HEK293 (cell line): Measurements from ENCODE around the gene ATP11C.

ENCODE experiments used
- ATF2 ChIP-seq: fragments of 450-650 bp; formaldehyde crosslinking; IDR thresholded peaks from 2 replicates; pipeline ENCODE4 v1.5.1; 2016; ENCODE audit warnings: missing biosample characterization, missing genetic modification characterization, low read depth
- EGR2 ChIP-seq: fragments of 450-650 bp; formaldehyde crosslinking; IDR thresholded peaks from 2 replicates; pipeline ENCODE4 v1.5.1; 2016; ENCODE audit warnings: low read depth, missing biosample characterization, missing genetic modification characterization
- IKZF3 ChIP-seq: fragments of 450-650 bp; IDR thresholded peaks from 2 replicates; pipeline ENCODE4 v1.5.0; 2018; ENCODE audit warnings: missing biosample characterization, mild to moderate bottlenecking, missing genetic modification characterization, moderate library complexity
- KLF7 ChIP-seq: fragments of 450-650 bp; formaldehyde crosslinking; IDR thresholded peaks from 2 replicates; pipeline ENCODE4 v1.5.1; 2016; ENCODE audit warnings: missing biosample characterization, missing genetic modification characterization, borderline replicate concordance
- RBAK ChIP-seq: fragments of 450-650 bp; formaldehyde crosslinking; IDR thresholded peaks from 2 replicates; pipeline ENCODE4 v1.5.1; 2016; ENCODE audit warnings: missing biosample characterization, missing genetic modification characterization
- SETDB1 ChIP-seq: IDR thresholded peaks from one replicate; pipeline ENCODE4 v1.6.1; 2017; ENCODE audit warnings: mild to moderate bottlenecking, low read length, moderate library complexity, mixed read lengths; ENCODE audit not compliant: insufficient read length
- ZBTB10 ChIP-seq: fragments of 450-650 bp; formaldehyde crosslinking; IDR thresholded peaks from 2 replicates; pipeline ENCODE4 v1.5.1; 2016; ENCODE audit warnings: missing biosample characterization, missing genetic modification characterization
- ZBTB48 ChIP-seq: fragments of 450-650 bp; formaldehyde crosslinking; IDR thresholded peaks from 2 replicates; pipeline ENCODE4 v1.5.1; 2016; ENCODE audit warnings: missing biosample characterization, missing genetic modification characterization
- ZFHX2 ChIP-seq: fragments of 450-650 bp; formaldehyde crosslinking; conservative IDR thresholded peaks from 2 replicates; pipeline ENCODE4 v1.5.1; 2016; ENCODE audit warnings: missing biosample characterization, missing genetic modification characterization
- ZNF133 ChIP-seq: fragments of 450-650 bp; formaldehyde crosslinking; IDR thresholded peaks from 2 replicates; pipeline ENCODE4 v1.5.1; 2016; ENCODE audit warnings: missing biosample characterization, missing genetic modification characterization
- ZNF140 ChIP-seq: fragments of 450-650 bp; formaldehyde crosslinking; IDR thresholded peaks from 2 replicates; pipeline ENCODE4 v1.5.1; 2016; ENCODE audit warnings: missing biosample characterization, missing genetic modification characterization
- ZNF202 ChIP-seq: fragments of 450-650 bp; formaldehyde crosslinking; IDR thresholded peaks from 2 replicates; pipeline ENCODE4 v1.5.1; 2016; ENCODE audit warnings: missing biosample characterization, missing genetic modification characterization, borderline replicate concordance
- ZNF239 ChIP-seq: fragments of 450-650 bp; formaldehyde crosslinking; IDR thresholded peaks from 2 replicates; pipeline ENCODE4 v1.5.1; 2016; ENCODE audit warnings: missing biosample characterization, missing genetic modification characterization
- ZNF561 ChIP-seq: fragments of 450-650 bp; IDR thresholded peaks from 2 replicates; pipeline ENCODE4 v1.5.1; 2018; ENCODE audit warnings: missing biosample characterization, missing genetic modification characterization, borderline replicate concordance
- ZNF670 ChIP-seq: fragments of 450-650 bp; formaldehyde crosslinking; IDR thresholded peaks from 2 replicates; pipeline ENCODE4 v1.5.1; 2016; ENCODE audit warnings: missing biosample characterization, missing genetic modification characterization, low read depth
- ZNF677 ChIP-seq: fragments of 450-650 bp; IDR thresholded peaks from 2 replicates; pipeline ENCODE4 v1.5.0; 2018; ENCODE audit warnings: missing biosample characterization, mild to moderate bottlenecking, missing genetic modification characterization, moderate library complexity
- ZNF777 ChIP-seq: fragments of 450-650 bp; formaldehyde crosslinking; IDR thresholded peaks from 2 replicates; pipeline ENCODE4 v1.5.1; 2017; ENCODE audit warnings: missing biosample characterization, missing genetic modification characterization, borderline replicate concordance
- ZNF837 ChIP-seq: fragments of 450-650 bp; formaldehyde crosslinking; IDR thresholded peaks from 2 replicates; pipeline ENCODE4 v1.5.1; 2016; ENCODE audit warnings: missing biosample characterization, missing genetic modification characterization
- ZNF843 ChIP-seq: fragments of 450-650 bp; formaldehyde crosslinking; IDR thresholded peaks from 2 replicates; pipeline ENCODE4 v1.5.1; 2016; ENCODE audit warnings: missing biosample characterization, missing genetic modification characterization
- ZXDB ChIP-seq: fragments of 450-650 bp; formaldehyde crosslinking; IDR thresholded peaks from 2 replicates; pipeline ENCODE4 v1.5.1; 2016; ENCODE audit warnings: missing biosample characterization, missing genetic modification characterization
- TF ChIP-seq, protein P1 (sequence below): sonication (generic); formaldehyde crosslinking; IDR thresholded peaks from 2 replicates; pipeline ENCODE4 v1.8.1; 2022; ENCODE audit warnings: mild to moderate bottlenecking, moderate library complexity, missing genetic modification reagents
- TF ChIP-seq, protein P2 (sequence below): fragments of 450-650 bp; formaldehyde crosslinking; IDR thresholded peaks from 2 replicates; pipeline ENCODE4 v1.5.1; 2016; ENCODE audit warnings: missing biosample characterization, missing genetic modification characterization
- TF ChIP-seq, protein P3 (sequence below): fragments of 450-650 bp; formaldehyde crosslinking; IDR thresholded peaks from 2 replicates; pipeline ENCODE4 v1.5.1; 2016; ENCODE audit warnings: missing biosample characterization, missing genetic modification characterization, low read depth
- TF ChIP-seq, protein P4 (sequence below): fragments of 450-650 bp; formaldehyde crosslinking; IDR thresholded peaks from 2 replicates; pipeline ENCODE4 v1.5.1; 2017; ENCODE audit warnings: missing biosample characterization, missing genetic modification characterization

ATP11C gene

DNA sequence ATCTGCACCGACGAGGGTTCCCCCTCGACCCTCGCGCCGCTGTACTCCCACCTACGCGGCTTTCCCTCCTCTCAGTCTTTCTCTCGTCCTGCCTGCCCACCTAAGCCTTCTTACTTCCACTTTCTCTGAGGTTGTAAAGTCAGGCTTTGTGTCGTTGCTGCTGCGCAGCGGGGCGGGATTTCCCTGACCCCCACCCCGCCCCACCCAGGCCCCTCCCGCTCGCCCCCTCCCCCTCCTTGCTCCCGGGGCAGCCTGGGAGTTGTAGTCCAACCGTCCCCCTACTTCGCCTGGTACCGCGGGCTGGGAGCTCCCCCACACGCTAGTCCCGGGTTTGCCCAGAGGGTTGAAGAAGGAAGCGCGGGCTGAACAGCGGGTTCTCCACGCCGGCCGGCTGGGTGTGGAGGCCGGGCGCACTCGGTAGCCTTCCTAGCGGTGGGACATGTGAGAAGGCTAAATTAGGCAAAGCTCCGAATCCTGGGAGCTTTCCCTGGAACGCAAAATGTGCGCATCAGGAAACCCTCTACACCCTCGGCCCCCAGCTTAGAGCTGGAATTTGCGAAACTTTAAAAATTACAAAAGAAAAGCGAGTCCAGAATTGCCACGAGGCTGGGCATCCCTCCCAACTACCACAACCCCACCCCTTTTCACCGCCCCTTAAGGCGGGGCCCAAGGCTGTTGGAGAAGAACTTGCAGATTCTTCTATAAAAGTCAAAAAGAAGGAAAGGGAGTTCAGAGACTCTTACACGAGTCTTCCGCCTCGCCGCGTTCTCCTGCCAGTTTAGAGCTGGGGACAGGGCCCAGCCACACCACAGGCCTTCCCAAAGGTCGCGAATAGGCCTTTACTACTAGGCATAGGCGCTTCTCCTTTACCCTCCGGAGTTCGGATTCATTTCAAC is at the start of gene ATP11C (continued):
- TF ChIP-seq ZBTB10 (tag by site-specific recombination) (no peak), ZFHX2 (0 out of 2 replicates have a peak, but pooled peaks have one; percentile 31), ZNF670 (tag by site-specific recombination) (no peak), ZNF837 (tag by site-specific recombination) (no peak), ZNF561 (tag by site-specific recombination) (peak; percentile 33; the same call in 1 of the 2 replicates), EGR2 (tag by site-specific recombination) (no peak), ZNF140 (tag by site-specific recombination) (no peak), ZNF133 (tag by site-specific recombination) (no peak), SETDB1 (no peak), ATF2 (no peak), ZNF777 (no peak), ZNF843 (tag by site-specific recombination) (no peak), RBAK (tag by site-specific recombination) (no peak), ZNF677 (tag by site-specific recombination) (no peak), ZXDB (peak; percentile 43; the same call in 1 of the 2 replicates), ZBTB48 (no peak), ZNF202 (tag by site-specific recombination) (no peak), IKZF3 (no peak), ZNF239 (tag by site-specific recombination) (no peak), KLF7 (no peak; the same call in 1 of the 2 replicates)
- TF ChIP-seq, protein P1, sequence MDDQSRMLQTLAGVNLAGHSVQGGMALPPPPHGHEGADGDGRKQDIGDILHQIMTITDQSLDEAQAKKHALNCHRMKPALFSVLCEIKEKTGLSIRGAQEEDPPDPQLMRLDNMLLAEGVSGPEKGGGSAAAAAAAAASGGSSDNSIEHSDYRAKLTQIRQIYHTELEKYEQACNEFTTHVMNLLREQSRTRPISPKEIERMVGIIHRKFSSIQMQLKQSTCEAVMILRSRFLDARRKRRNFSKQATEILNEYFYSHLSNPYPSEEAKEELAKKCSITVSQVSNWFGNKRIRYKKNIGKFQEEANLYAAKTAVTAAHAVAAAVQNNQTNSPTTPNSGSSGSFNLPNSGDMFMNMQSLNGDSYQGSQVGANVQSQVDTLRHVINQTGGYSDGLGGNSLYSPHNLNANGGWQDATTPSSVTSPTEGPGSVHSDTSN (CRISPR knock-in tag): no peak
- TF ChIP-seq, protein P2, sequence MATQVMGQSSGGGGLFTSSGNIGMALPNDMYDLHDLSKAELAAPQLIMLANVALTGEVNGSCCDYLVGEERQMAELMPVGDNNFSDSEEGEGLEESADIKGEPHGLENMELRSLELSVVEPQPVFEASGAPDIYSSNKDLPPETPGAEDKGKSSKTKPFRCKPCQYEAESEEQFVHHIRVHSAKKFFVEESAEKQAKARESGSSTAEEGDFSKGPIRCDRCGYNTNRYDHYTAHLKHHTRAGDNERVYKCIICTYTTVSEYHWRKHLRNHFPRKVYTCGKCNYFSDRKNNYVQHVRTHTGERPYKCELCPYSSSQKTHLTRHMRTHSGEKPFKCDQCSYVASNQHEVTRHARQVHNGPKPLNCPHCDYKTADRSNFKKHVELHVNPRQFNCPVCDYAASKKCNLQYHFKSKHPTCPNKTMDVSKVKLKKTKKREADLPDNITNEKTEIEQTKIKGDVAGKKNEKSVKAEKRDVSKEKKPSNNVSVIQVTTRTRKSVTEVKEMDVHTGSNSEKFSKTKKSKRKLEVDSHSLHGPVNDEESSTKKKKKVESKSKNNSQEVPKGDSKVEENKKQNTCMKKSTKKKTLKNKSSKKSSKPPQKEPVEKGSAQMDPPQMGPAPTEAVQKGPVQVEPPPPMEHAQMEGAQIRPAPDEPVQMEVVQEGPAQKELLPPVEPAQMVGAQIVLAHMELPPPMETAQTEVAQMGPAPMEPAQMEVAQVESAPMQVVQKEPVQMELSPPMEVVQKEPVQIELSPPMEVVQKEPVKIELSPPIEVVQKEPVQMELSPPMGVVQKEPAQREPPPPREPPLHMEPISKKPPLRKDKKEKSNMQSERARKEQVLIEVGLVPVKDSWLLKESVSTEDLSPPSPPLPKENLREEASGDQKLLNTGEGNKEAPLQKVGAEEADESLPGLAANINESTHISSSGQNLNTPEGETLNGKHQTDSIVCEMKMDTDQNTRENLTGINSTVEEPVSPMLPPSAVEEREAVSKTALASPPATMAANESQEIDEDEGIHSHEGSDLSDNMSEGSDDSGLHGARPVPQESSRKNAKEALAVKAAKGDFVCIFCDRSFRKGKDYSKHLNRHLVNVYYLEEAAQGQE (tag by site-specific recombination): no peak
- TF ChIP-seq, protein P3, sequence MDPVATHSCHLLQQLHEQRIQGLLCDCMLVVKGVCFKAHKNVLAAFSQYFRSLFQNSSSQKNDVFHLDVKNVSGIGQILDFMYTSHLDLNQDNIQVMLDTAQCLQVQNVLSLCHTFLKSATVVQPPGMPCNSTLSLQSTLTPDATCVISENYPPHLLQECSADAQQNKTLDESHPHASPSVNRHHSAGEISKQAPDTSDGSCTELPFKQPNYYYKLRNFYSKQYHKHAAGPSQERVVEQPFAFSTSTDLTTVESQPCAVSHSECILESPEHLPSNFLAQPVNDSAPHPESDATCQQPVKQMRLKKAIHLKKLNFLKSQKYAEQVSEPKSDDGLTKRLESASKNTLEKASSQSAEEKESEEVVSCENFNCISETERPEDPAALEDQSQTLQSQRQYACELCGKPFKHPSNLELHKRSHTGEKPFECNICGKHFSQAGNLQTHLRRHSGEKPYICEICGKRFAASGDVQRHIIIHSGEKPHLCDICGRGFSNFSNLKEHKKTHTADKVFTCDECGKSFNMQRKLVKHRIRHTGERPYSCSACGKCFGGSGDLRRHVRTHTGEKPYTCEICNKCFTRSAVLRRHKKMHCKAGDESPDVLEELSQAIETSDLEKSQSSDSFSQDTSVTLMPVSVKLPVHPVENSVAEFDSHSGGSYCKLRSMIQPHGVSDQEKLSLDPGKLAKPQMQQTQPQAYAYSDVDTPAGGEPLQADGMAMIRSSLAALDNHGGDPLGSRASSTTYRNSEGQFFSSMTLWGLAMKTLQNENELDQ (tag by site-specific recombination): no peak
- TF ChIP-seq, protein P4, sequence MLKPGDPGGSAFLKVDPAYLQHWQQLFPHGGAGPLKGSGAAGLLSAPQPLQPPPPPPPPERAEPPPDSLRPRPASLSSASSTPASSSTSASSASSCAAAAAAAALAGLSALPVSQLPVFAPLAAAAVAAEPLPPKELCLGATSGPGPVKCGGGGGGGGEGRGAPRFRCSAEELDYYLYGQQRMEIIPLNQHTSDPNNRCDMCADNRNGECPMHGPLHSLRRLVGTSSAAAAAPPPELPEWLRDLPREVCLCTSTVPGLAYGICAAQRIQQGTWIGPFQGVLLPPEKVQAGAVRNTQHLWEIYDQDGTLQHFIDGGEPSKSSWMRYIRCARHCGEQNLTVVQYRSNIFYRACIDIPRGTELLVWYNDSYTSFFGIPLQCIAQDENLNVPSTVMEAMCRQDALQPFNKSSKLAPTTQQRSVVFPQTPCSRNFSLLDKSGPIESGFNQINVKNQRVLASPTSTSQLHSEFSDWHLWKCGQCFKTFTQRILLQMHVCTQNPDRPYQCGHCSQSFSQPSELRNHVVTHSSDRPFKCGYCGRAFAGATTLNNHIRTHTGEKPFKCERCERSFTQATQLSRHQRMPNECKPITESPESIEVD (tag by site-specific recombination): no peak
